Tibial artery (tissue), 4 donors: ENCODE data around the gene MAML1.
"Not testable (repeated sequence)": the region's sequence is repeated elsewhere in the genome, so short reads cannot be mapped to it uniquely, and the experiment has no call there.

Source experiments
- DNase-seq, 2 donors: peaks; one replicate each; pipeline ENCODE4 v3.0.0-alpha.2; 2019
- H3K27ac ChIP-seq, 2 donors: fragments of 200-600 bp; sonication (generic) in 1 of 2; 1 replicate in 1 of 2; 2 replicates in 1 of 2; pipeline ENCODE4 v1.5.1; 2018 to 2019; ENCODE audit warnings: mild to moderate bottlenecking in 1 of 2
- H3K27me3 ChIP-seq, 2 donors: fragments of 200-600 bp; sonication (generic) in 1 of 2; one replicate each; pipeline versions ENCODE4 v1.5.1 to v1.6.0; 2016 to 2019
- H3K36me3 ChIP-seq, 3 donors: fragments of 200-600 bp; sonication (generic) in 2 of 3; one replicate each; pipeline ENCODE4 v1.5.1; 2016 to 2019; ENCODE audit warnings: mild to moderate bottlenecking in 2 of 3
- H3K4me1 ChIP-seq, 4 donors: fragments of 200-600 bp; sonication (generic) in 2 of 4; 1 replicate in 3 of 4; 2 replicates in 1 of 4; pipeline ENCODE4 v1.5.1; 2016 to 2019
- H3K4me3 ChIP-seq, 2 donors: fragments of 200-600 bp; sonication (generic) in 1 of 2; 1 replicate in 1 of 2; 2 replicates in 1 of 2; pipeline ENCODE4 v1.5.1; 2018 to 2019; ENCODE audit warnings: mild to moderate bottlenecking in 2 of 2
- H3K9me3 ChIP-seq, 3 donors: fragments of 200-600 bp; sonication (generic) in 1 of 3; one replicate each; pipeline ENCODE4 v1.5.1; 2016 to 2019
- CTCF ChIP-seq, 2 experiments: fragments of 200-600 bp in 1 of 2; fragments of 450-650 bp in 1 of 2; IDR thresholded peaks; one replicate each; pipeline ENCODE4 v1.5.1; 2017 to 2019; ENCODE audit warnings: antibody characterized with exemption in 2 of 2, mild to moderate bottlenecking in 1 of 2, moderate library complexity in 1 of 2
- intact Hi-C: fragments of 100-400 bp; cut with DNase I; formaldehyde crosslinking; loops from one replicate; pipeline ENCODE4 v1.15.0; 2023; ENCODE audit warnings: low total_unique reads

Gene MAML1

GRCh38 chr5:179788193-179788854 lies 55.7 kb downstream of the MAML1 start:
- H3K9me3 ChIP-seq: no peaks in the 10 kb centered on the region
- intact Hi-C loops: no loop called here
- no peak for TF ChIP-seq CTCF (IDR thresholded peaks at IDR 0.05)
- H3K27ac ChIP-seq: no peak overlapping the region
- H3K36me3 ChIP-seq: peaks cover 0 to 9% (median 0%) of the 10 kb centered on the region in 3 donors
- H3K4me1 ChIP-seq: peaks cover 0 to 13% (median 4%) of the 10 kb centered on the region in 4 donors
- no peak overlapping the region for H3K4me3 ChIP-seq
- no peaks in the 10 kb centered on the region for H3K27me3 ChIP-seq
- no peak for DNase-seq

DNA sequence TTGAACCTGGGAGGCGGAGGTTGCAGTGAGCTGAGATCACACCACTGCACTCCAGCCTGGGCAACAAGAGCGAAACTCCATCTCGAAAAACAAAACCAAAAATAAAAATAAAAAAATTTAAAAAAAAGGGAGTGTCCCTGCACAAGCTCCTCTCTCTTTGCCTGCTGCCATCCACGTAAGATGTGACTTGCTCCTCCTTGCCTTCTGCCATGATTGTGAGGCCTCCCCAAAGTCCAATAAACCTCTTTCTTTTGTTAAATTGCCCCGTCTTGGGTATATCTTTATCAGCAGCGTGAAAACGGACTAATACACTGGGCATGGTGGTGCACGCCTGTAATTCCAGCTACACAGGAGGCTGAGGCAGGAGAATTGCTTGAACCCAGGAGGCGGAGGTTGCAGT lies 56.7 kb downstream of the MAML1 start:
- H3K36me3 ChIP-seq, H3K9me3 ChIP-seq, H3K27me3 ChIP-seq, H3K27ac ChIP-seq, DNase-seq, H3K4me3 ChIP-seq, intact Hi-C loops: not testable (repeated sequence)
- H3K4me1 ChIP-seq: peaks cover 0 to 22% (median 14%) of the 10 kb centered on the region in 4 donors

GRCh38 chr5:179791881-179792611 lies 59.4 kb downstream of the MAML1 start:
- H3K9me3 ChIP-seq: no peaks in the 10 kb centered on the region
- no peak overlapping the region for H3K4me3 ChIP-seq
- no peaks in the 10 kb centered on the region for H3K27me3 ChIP-seq
- H3K4me1 ChIP-seq: peaks cover 0 to 47% (median 36%) of the 10 kb centered on the region in 4 donors
- peaks cover 0 to 10% (median under 1%) of the 10 kb centered on the region in 3 donors for H3K36me3 ChIP-seq
- no peak for TF ChIP-seq CTCF (IDR thresholded peaks at IDR 0.05)
- DNase-seq: peak in 1 of 2 donors; percentile 72
- intact Hi-C loops: no loop called here
- peak overlapping the region in 1 of 2 donors; percentile 51 for H3K27ac ChIP-seq

DNA sequence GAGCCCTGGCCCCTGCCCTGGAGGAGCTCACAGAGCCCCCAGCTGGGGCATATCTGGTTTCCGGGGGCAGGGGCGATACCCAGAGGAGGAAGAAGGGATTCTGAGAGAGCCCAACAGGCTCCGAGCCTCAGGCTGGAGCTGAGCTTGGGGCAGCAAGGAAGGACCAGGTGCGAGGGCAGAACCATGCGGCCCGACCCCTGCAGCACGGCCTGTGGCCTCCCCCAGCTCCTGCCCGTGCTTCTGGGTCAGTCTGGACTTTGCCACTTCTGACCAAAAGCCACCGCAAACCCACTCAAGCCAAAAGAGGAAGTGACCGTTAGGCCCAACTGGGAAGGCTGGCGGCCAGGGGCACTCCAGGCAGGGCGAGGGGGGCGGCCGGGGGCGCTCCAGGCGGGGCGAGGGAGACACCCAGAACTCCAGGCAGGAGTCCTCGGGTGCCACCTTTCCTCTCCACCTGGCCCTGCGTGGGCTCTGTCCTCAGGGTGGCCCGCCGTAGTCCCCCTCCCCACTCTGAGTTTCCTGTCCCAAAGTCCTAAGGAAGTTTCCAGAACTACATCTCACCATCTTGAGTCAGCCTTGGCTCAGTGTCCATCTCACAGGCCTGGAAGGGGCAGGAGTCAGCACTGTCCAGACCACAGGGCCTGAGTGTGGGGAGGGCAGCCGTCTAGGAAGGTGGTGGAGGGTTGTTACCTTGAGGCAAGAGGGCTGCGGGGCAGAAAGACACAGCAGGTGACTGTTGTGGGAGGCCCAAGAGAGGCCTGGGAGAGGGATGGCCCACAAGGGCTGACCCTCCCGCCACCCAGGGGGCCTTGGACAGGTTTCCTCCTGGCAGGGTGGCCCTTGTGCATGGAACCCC lies 60.2 kb downstream of the MAML1 start:
- DNase-seq: peak in 1 of 2 donors; percentile 69
- H3K9me3 ChIP-seq: no peaks in the 10 kb centered on the region
- peaks cover 3 to 18% (median 8%) of the 10 kb centered on the region in 3 donors for H3K36me3 ChIP-seq
- no peaks in the 10 kb centered on the region for H3K27me3 ChIP-seq
- peak overlapping the region; percentile 48 to 51 for H3K27ac ChIP-seq
- peaks cover 0 to 50% (median 38%) of the 10 kb centered on the region in 4 donors for H3K4me1 ChIP-seq
- intact Hi-C loops: no loop called here
- no peak for TF ChIP-seq CTCF (IDR thresholded peaks at IDR 0.05)
- no peak overlapping the region for H3K4me3 ChIP-seq

- intact Hi-C loops: no loop called here
- DNase-seq: peak; percentile 90 to 91
These were observed 61.0 kb downstream of the MAML1 start, which contains the start of gene LTC4S for GRCh38 chr5:179793468-179794139. Gene LTC4S, plus strand, starts transcription at chr5:179793986. Its CDS starts 95 bp downstream, at chr5:179794081.

More at GRCh38 chr5:179793468-179794139, 61.0 kb downstream of the MAML1 start, which contains the start of gene LTC4S:
- no peaks in the 10 kb centered on the region for H3K27me3 ChIP-seq
- peaks cover 0 to 50% (median 38%) of the 10 kb centered on the region in 4 donors for H3K4me1 ChIP-seq
- peak within 1 kb of the TSS; percentile 78 to 83 for H3K27ac ChIP-seq
- peak within 1 kb of the TSS in 1 of 2 donors; percentile 25 for H3K4me3 ChIP-seq
- no peaks in the 10 kb centered on the region for H3K9me3 ChIP-seq
- TF ChIP-seq CTCF (IDR thresholded peaks at IDR 0.05): no peak
- peaks cover 10 to 25% (median 16%) of the 10 kb centered on the region in 3 donors for H3K36me3 ChIP-seq
